B cell (primary cell): ENCODE measurements around the gene GEMIN4. TPM values are rescaled to one million over a fixed set of nuclear protein-coding genes. Genes with fewer than 3 reads are reported as not detected.

ENCODE experiments used
- ATAC-seq: fragments of 200-7000 bp; cut with Tn5 transposase; one replicate; pipeline ENCODE4 v1.10.0; 2021; ENCODE audit warnings: low read depth, mild to moderate bottlenecking, moderate number of reproducible peaks, moderate library complexity
- CTCF ChIA-PET: fragments of 350-600 bp; sonication (Branson Sonifier 250); formaldehyde crosslinking; loops from one replicate; lab custom pipeline; 2021; ENCODE audit warnings: antibody characterized with exemption, inconsistent platforms; lab: Charles Lee
- POLR2A ChIA-PET: fragments of 350-600 bp; sonication (Branson Sonifier 250); formaldehyde crosslinking; loops from one replicate; lab custom pipeline; 2021; ENCODE audit warnings: antibody characterized with exemption; lab: Charles Lee
- DNase-seq: peaks from one replicate; pipeline ENCODE4 v3.0.0; 2013
- H2AFZ ChIP-seq: 2 replicates; pipeline ENCODE4 v1.6.1; 2012; ENCODE audit warnings: mild to moderate bottlenecking, low read depth, low read length; ENCODE audit not compliant: insufficient read depth, poor library complexity, severe bottlenecking
- H3K27ac ChIP-seq, 2 donors: 1 replicate in 1 of 2; 2 replicates in 1 of 2; pipeline ENCODE4 v1.5.1; 2012 to 2013; ENCODE audit warnings: low read length in 2 of 2, mild to moderate bottlenecking in 2 of 2, moderate library complexity in 1 of 2
- H3K27me3 ChIP-seq, 4 experiments: fragments of 200-600 bp in 1 of 4; sonication (generic) in 1 of 4; replicated peaks in 1 of 4; 1 replicate in 2 of 4; 2 replicates in 2 of 4; pipeline versions ENCODE4 v1.6.1 to v1.7.0; 2013 to 2016; ENCODE audit warnings: low read length in 3 of 4, mild to moderate bottlenecking in 2 of 4, mixed read lengths in 1 of 4, moderate library complexity in 1 of 4; ENCODE audit not compliant: insufficient read depth in 4 of 4, control insufficient read depth in 3 of 4; ENCODE audit errors: control extremely low read depth in 1 of 4
- H3K36me3 ChIP-seq, 2 experiments: replicated peaks in 1 of 2; 1 replicate in 1 of 2; 2 replicates in 1 of 2; pipeline versions ENCODE4 v1.6.1 to v1.7.1; 2013; ENCODE audit warnings: low read length in 1 of 2; ENCODE audit not compliant: insufficient read depth in 2 of 2, control insufficient read depth in 1 of 2; ENCODE audit errors: control extremely low read depth in 1 of 2, extremely low read depth in 1 of 2
- H3K4me1 ChIP-seq, 2 donors: fragments of 200-600 bp in 1 of 2; sonication (generic) in 1 of 2; 1 replicate in 1 of 2; 2 replicates in 1 of 2; pipeline versions ENCODE4 v1.5.1 to v1.6.1; 2013 to 2017; ENCODE audit warnings: low read length in 2 of 2; ENCODE audit not compliant: control insufficient read depth in 2 of 2, insufficient read depth in 2 of 2
- H3K4me2 ChIP-seq: replicated peaks from 2 replicates; pipeline ENCODE3; 2012; ENCODE audit warnings: mild to moderate bottlenecking, low read depth, low read length; ENCODE audit not compliant: poor library complexity, severe bottlenecking
- H3K4me3 ChIP-seq, 5 experiments: fragments of 200-600 bp in 1 of 5; sonication (generic) in 1 of 5; 1 replicate in 3 of 5; 2 replicates in 2 of 5; pipeline versions ENCODE4 v1.5.1 to v1.7.0; 2011 to 2016; ENCODE audit warnings: low read length in 4 of 5, mild to moderate bottlenecking in 4 of 5, low read depth in 2 of 5, control low read depth in 1 of 5, moderate library complexity in 1 of 5; ENCODE audit not compliant: insufficient read depth in 1 of 5; ENCODE audit errors: control extremely low read depth in 1 of 5, extremely low read depth in 1 of 5
- H3K79me2 ChIP-seq: fragments of 200-600 bp; sonication (generic); one replicate; pipeline ENCODE4 v1.6.0; 2016; ENCODE audit warnings: low read length; ENCODE audit not compliant: control insufficient read depth, insufficient read depth
- H3K9ac ChIP-seq: fragments of 200-600 bp; sonication (generic); 2 replicates; pipeline ENCODE4 v1.6.1; 2017; ENCODE audit warnings: mild to moderate bottlenecking, low read length, moderate library complexity
- H3K9me3 ChIP-seq, 3 donors: one replicate each; pipeline versions ENCODE4 v1.6.1 to v1.7.1; 2013; ENCODE audit warnings: low read length in 2 of 3; ENCODE audit not compliant: control insufficient read depth in 2 of 3, insufficient read depth in 1 of 3; ENCODE audit errors: control extremely low read depth in 1 of 3
- H4K20me1 ChIP-seq: 2 replicates; pipeline ENCODE4 v1.6.0; 2012; ENCODE audit warnings: mild to moderate bottlenecking, low read length; ENCODE audit not compliant: insufficient read depth, control insufficient read depth, poor library complexity, severe bottlenecking
- H3K27ac Mint-ChIP-seq: one replicate; pipeline ENCODE4 v1.8.0; 2021; ENCODE audit warnings: mixed read lengths
- H3K27me3 Mint-ChIP-seq: one replicate; pipeline ENCODE4 v1.8.0; 2021; ENCODE audit warnings: mixed read lengths
- H3K4me1 Mint-ChIP-seq: one replicate; pipeline ENCODE4 v1.8.0; 2021; ENCODE audit warnings: mixed read lengths
- H3K4me3 Mint-ChIP-seq: one replicate; pipeline ENCODE4 v1.8.0; 2021; ENCODE audit warnings: mixed read lengths
- H3K9me3 Mint-ChIP-seq: one replicate; pipeline ENCODE4 v1.8.0; 2022; ENCODE audit warnings: mixed read lengths; ENCODE audit not compliant: insufficient read depth
- CTCF ChIP-seq: fragments of 200-600 bp; IDR thresholded peaks from one replicate; pipeline ENCODE4 v1.8.0; 2022; ENCODE audit warnings: antibody characterized with exemption, mild to moderate bottlenecking
- EZH2 ChIP-seq: IDR thresholded peaks from 2 replicates; pipeline ENCODE4 v1.6.1; 2012; ENCODE audit warnings: borderline replicate concordance, low read depth, mild to moderate bottlenecking, moderate library complexity, low read length; ENCODE audit not compliant: insufficient read depth, poor library complexity, severe bottlenecking
- WGBS: methylation state at CpG from one replicate; pipeline ENCODE4 v1.1.5; 2013; ENCODE audit warnings: missing lambda C conversion rate; ENCODE audit not compliant: insufficient coverage; 5-methylcytosine and 5-hydroxymethylcytosine counted together
- intact Hi-C: fragments of 100-400 bp; cut with micrococcal nuclease; formaldehyde crosslinking; loops from one replicate; pipeline ENCODE4 v1.10.0; 2022
- polyA plus RNA-seq: library from polyadenylated mRNA; depleted of rRNA; stranded (reverse); fragments of >200 nt; gene quantifications from 2 replicates; pipeline ENCODE4 v1.2.3, GENCODE V29; 2012
- total RNA-seq, 2 donors: library from RNA; stranded (reverse); fragments of 120-200 nt in 1 of 2; gene quantifications; 1 replicate in 1 of 2; 2 replicates in 1 of 2; pipeline versions ENCODE4 v1.2.3 to v1.2.4, GENCODE V29; 2013 to 2022

GEMIN4 gene
- total and polyA plus RNA-seq, 2 donors (not counting 1 experiment from before 2014, with no cell fraction given), result 25.6 to 26.1 TPM

DNA sequence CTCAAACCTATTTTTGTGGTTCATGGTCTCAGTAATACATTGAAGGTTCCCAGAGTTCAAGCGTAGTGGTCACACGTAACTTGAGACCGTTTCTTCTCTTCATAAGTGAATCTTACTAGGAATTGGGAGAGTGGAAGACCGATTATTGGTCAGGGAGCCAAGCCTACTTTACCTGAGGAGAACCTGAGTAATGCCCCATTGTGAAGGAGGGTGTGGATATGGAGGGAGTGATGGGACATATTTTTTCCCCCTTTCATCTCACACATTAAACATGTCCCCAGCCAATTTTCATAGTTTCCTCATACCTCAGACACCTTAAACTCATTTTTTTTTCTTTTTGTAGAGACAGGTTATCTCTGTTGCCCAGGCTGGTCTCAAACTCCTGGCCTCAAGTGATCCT lies 8.9 kb downstream of the GEMIN4 start:
- Histone ChIP-seq H3K4me1 (peaks cover 14 to 18% of the 10 kb centered on the region in 2 donors), H3K9me3 (no peaks in the 10 kb centered on the region), H3K36me3 (peaks cover 0 to 46% of the 10 kb centered on the region in 2 experiments), H3K79me2 (peaks cover 8% of the 10 kb centered on the region), H3K4me3 (no peak overlapping the region), H4K20me1 (peaks cover 20% of the 10 kb centered on the region), H3K27me3 (no peaks in the 10 kb centered on the region), H3K9ac (no peak overlapping the region), H3K4me2 (no peak overlapping the region), H3K27ac (no peak overlapping the region), H2AFZ (no peak overlapping the region)
- no peaks in the 10 kb centered on the region for H3K9me3 Mint-ChIP-seq
- peaks cover 15% of the 10 kb centered on the region for H3K4me1 Mint-ChIP-seq
- ATAC-seq (no peak), DNase-seq (no peak)
- H3K4me3 Mint-ChIP-seq, result no peak overlapping the region
- 100% methylated on average over 3 of the region's 4 CpGs for WGBS
- ChIA-PET POLR2A (no interaction called here), CTCF (interaction anchor here (1.3 to 2.7 kb wide), 2 partner anchors 8 to 10 kb away, joined by 5 to 6 read pairs; partner anchors contain the start of gene GEMIN4)
- H3K27me3 Mint-ChIP-seq, result no peaks in the 10 kb centered on the region
- intact Hi-C loops, result no loop called here
- H3K27ac Mint-ChIP-seq, result no peak overlapping the region
- TF ChIP-seq EZH2, result no peak
- no peak for TF ChIP-seq CTCF

DNA sequence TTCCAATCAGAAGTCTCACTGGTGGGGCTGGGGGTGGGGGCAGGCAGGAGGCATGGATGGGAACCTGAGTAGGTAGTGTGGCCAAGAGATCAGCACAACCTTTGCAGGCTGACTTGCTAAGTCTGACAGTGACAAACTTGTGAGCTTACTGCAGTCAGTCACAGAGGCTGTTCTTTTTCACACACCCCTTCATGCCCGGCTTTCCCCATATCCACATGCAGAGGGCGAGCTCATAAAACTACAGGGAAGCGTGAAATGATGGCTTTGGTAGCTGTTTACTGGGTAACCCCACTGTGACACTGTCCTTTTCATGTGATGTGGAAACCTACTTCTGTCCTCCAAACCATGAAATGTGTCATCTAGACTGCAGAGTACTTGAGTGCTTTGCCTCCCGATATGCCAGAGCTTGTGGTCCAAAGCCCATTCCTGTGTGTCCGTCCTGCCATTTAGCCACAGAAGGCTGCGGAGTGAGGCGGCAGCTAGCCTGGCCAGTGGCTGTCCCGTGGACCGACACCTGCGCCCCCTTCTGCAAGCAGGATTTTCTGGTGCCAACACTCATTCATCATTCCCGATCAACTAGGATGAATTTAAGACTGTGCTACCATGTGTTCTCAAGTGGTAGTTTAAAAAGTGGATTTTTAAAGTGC lies 9.8 kb downstream of the GEMIN4 start:
- Mint-ChIP-seq H3K4me1 (peaks cover 15% of the 10 kb centered on the region), H3K27ac (no peak overlapping the region), H3K4me3 (no peak overlapping the region), H3K27me3 (no peaks in the 10 kb centered on the region), H3K9me3 (no peaks in the 10 kb centered on the region)
- ChIA-PET CTCF (interaction anchor here (1.1 to 2.7 kb wide), 2 partner anchors 9 to 10 kb away, joined by 4 to 6 read pairs; no protein-coding TSS in a partner anchor), POLR2A (no interaction called here)
- 99% methylated on average over 7 of the region's 11 CpGs for WGBS
- no peak for DNase-seq
- no peak for ATAC-seq
- Histone ChIP-seq H3K27ac (no peak overlapping the region), H3K27me3 (no peaks in the 10 kb centered on the region), H4K20me1 (peaks cover 17% of the 10 kb centered on the region), H2AFZ (no peak overlapping the region), H3K4me2 (no peak overlapping the region), H3K4me3 (no peak overlapping the region), H3K79me2 (peaks cover 7% of the 10 kb centered on the region), H3K4me1 (peaks cover 14 to 18% of the 10 kb centered on the region in 2 donors), H3K36me3 (peaks cover 0 to 38% of the 10 kb centered on the region in 2 experiments), H3K9ac (no peak overlapping the region), H3K9me3 (no peaks in the 10 kb centered on the region)
- intact Hi-C loops, result no loop called here
- no peak for TF ChIP-seq EZH2
- no peak for TF ChIP-seq CTCF
